Caco-2 (cell line): ENCODE results near the gene PAPPA2. TPM values are rescaled to one million over a fixed set of nuclear protein-coding genes. Genes with fewer than 3 reads are reported as not detected.

Experiments
- BruUV-seq: library from RNA; stranded (reverse); fragments of 400-500 nt; replicated peaks from 2 replicates; lab custom pipeline; 2021; lab: Mats Ljungman, UMichigan
- CTCF ChIA-PET: fragments of 300-600 bp; sonication (Branson Sonifier 250); formaldehyde crosslinking; loops from one replicate; lab custom pipeline; 2022; ENCODE audit warnings: antibody characterized with exemption; lab: Charles Lee
- POLR2A ChIA-PET: fragments of 300-600 bp; sonication (Branson Sonifier 250); formaldehyde crosslinking; loops from one replicate; lab custom pipeline; 2022; ENCODE audit warnings: antibody characterized with exemption; lab: Charles Lee
- DNase-seq, 2 experiments: peaks; one replicate each; pipeline versions ENCODE4 v3.0.0 to v3.0.0-alpha.2; 2020 to 2022
- H3K27me3 ChIP-seq: replicated peaks from 2 replicates; pipeline ENCODE4 v1.6.0; 2011; ENCODE audit warnings: low read length; ENCODE audit not compliant: control insufficient read depth, insufficient read depth
- H3K36me3 ChIP-seq: 2 replicates; pipeline ENCODE4 v1.5.1; 2011; ENCODE audit warnings: low read length; ENCODE audit not compliant: control insufficient read depth, insufficient read depth
- H3K4me1 ChIP-seq: fragments of 250-450 bp; sonication (Bioruptor Pico); 2 replicates; pipeline ENCODE4 v1.5.1; 2020; ENCODE audit warnings: mild to moderate bottlenecking
- H3K4me3 ChIP-seq: 2 replicates; pipeline ENCODE4 v1.5.1; 2011; ENCODE audit warnings: low read depth, mild to moderate bottlenecking, control low read depth, low read length
- H3K9me3 ChIP-seq: fragments of 250-450 bp; sonication (Bioruptor Pico); 2 replicates; pipeline ENCODE4 v1.5.1; 2020; ENCODE audit warnings: mild to moderate bottlenecking, moderate library complexity
- H3K27ac Mint-ChIP-seq: one replicate; pipeline ENCODE4 v1.8.0; 2022; ENCODE audit warnings: mixed read lengths; ENCODE audit not compliant: unreplicated experiment
- H3K27me3 Mint-ChIP-seq: one replicate; pipeline ENCODE4 v1.8.0; 2022; ENCODE audit warnings: mixed read lengths; ENCODE audit not compliant: insufficient read depth, unreplicated experiment
- H3K36me3 Mint-ChIP-seq: one replicate; pipeline ENCODE4 v1.8.0; 2022; ENCODE audit warnings: mild to moderate bottlenecking, mixed read lengths; ENCODE audit not compliant: insufficient read depth, unreplicated experiment
- H3K4me1 Mint-ChIP-seq: one replicate; pipeline ENCODE4 v1.8.0; 2022; ENCODE audit warnings: low read depth, mixed read lengths; ENCODE audit not compliant: unreplicated experiment
- H3K4me3 Mint-ChIP-seq: one replicate; pipeline ENCODE4 v1.8.0; 2022; ENCODE audit warnings: mild to moderate bottlenecking, moderate library complexity, mixed read lengths; ENCODE audit not compliant: unreplicated experiment
- H3K9me3 Mint-ChIP-seq: one replicate; pipeline ENCODE4 v1.8.0; 2022; ENCODE audit warnings: mixed read lengths; ENCODE audit not compliant: unreplicated experiment
- CTCF ChIP-seq, 2 experiments: fragments of 200-600 bp in 1 of 2; IDR thresholded peaks; 1 replicate in 1 of 2; 2 replicates in 1 of 2; pipeline versions ENCODE4 v1.5.1 to v1.8.0; 2011 to 2022; ENCODE audit warnings: antibody characterized with exemption in 1 of 2, control low read depth in 1 of 2, inconsistent platforms in 1 of 2, low read depth in 1 of 2, low read length in 1 of 2, mild to moderate bottlenecking in 1 of 2, moderate library complexity in 1 of 2; ENCODE audit not compliant: insufficient read depth in 1 of 2, severe bottlenecking in 1 of 2, unreplicated experiment in 1 of 2
- intact Hi-C: fragments of 100-400 bp; cut with micrococcal nuclease; formaldehyde crosslinking; loops from one replicate; pipeline ENCODE4 v1.10.0; 2022; ENCODE audit not compliant: unreplicated experiment
- total RNA-seq: library from RNA; stranded (reverse); gene quantifications from 2 replicates; pipeline ENCODE4 v1.2.3, GENCODE V29; 2022

Gene PAPPA2
- total RNA-seq, 1 experiment from 2014 or later, result 0.18 TPM

DNA sequence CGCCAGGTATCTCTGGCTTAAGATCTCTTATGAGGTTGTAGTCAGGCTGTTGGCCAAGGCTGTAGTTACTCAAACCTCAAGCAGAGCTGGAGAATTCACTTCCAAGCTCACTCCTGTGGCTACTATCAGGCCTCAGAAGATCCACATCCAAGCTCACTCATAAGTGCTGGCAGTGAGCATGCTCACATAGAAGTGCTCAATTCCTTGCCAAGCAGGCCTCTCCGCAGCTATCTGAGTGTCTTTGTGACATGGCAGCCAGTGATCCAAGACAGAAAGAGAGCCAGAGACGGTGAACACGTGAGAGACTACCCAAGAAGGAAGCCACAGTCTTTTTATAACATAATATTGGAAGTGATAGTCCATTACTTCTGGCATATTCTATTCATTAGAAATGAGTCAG is 278.2 kb downstream of the PAPPA2 start:
- Histone ChIP-seq H3K4me3 (no peak overlapping the region), H3K9me3 (no peaks in the 10 kb centered on the region), H3K4me1 (no peaks in the 10 kb centered on the region), H3K36me3 (no peaks in the 10 kb centered on the region), H3K27me3 (no peaks in the 10 kb centered on the region)
- Mint-ChIP-seq H3K4me1 (no peaks in the 10 kb centered on the region), H3K27ac (no peak overlapping the region), H3K36me3 (peaks cover 6% of the 10 kb centered on the region), H3K4me3 (no peak overlapping the region), H3K9me3 (no peaks in the 10 kb centered on the region), H3K27me3 (peaks cover 7% of the 10 kb centered on the region)
- intact Hi-C loops, result no loop called here
- BruUV-seq, result no TSS peak
- POLR2A ChIA-PET, result no interaction called here
- CTCF ChIA-PET, result no interaction called here
- TF ChIP-seq CTCF (IDR thresholded peaks at IDR 0.05; ENCODE audit: insufficient read depth in 1 of 2, low read depth in 1 of 2, low read length in 1 of 2, severe bottlenecking in 1 of 2, unreplicated experiment in 1 of 2), result no peak
- DNase-seq, result no peak

DNA sequence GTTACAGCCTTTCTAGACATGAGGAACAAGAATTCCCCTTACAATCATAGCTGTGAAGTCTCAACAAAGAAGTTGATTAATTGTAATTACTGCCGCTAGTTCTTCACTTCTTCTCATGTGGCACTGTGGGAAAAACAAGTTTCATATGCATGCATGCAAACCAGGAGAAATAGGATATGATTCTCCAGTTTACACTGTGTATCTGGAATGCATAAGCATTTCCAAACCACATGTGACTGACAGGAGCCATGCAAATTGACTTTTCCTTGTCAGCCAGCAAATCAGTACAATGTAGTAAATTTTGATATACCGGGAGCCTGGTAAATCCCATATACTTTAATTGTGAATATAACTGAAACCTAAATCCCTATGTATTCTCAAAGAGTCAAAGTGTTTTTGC is 279.3 kb downstream of the PAPPA2 start:
- POLR2A ChIA-PET, result no interaction called here

DNA sequence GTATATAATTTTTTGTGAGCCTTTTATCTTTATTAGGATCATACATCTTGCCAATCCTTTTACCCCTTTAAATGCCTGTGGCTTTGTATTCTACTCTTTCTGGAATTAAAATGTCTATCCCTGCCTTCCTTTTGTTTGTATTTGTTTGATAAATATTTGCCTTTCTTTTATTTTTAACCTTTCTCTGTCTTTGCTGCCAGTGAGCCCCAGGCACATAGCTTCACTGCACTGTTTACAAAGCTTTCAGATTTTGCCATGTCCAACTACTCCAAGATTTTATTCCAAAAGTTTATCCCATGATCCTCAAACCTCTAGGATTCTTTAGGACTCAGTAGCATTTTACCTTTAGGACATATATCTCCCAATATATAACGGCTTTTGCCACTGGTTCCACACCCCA is 281.2 kb downstream of the PAPPA2 start:
- H3K27ac Mint-ChIP-seq, result no peak overlapping the region
- DNase-seq, result no peak
- ChIA-PET POLR2A (no interaction called here), CTCF (no interaction called here)
- no peak overlapping the region for H3K4me3 ChIP-seq
- no peaks in the 10 kb centered on the region for H3K36me3 ChIP-seq
- no peaks in the 10 kb centered on the region for H3K9me3 ChIP-seq
- no peak for TF ChIP-seq CTCF (IDR thresholded peaks at IDR 0.05; ENCODE audit: insufficient read depth in 1 of 2, low read depth in 1 of 2, low read length in 1 of 2, severe bottlenecking in 1 of 2, unreplicated experiment in 1 of 2)
- H3K4me3 Mint-ChIP-seq, result no peak overlapping the region
- intact Hi-C loops, result no loop called here
- no peaks in the 10 kb centered on the region for H3K9me3 Mint-ChIP-seq
- BruUV-seq, result no TSS peak
- no peaks in the 10 kb centered on the region for H3K27me3 ChIP-seq
- no peaks in the 10 kb centered on the region for H3K4me1 ChIP-seq
- H3K4me1 Mint-ChIP-seq, result no peaks in the 10 kb centered on the region
- H3K27me3 Mint-ChIP-seq, result peaks cover 3% of the 10 kb centered on the region
- H3K36me3 Mint-ChIP-seq, result peaks cover under 1% of the 10 kb centered on the region

More for the DNA sequence above, 279.3 kb downstream of the PAPPA2 start:
- no peaks in the 10 kb centered on the region for H3K9me3 ChIP-seq
- CTCF ChIA-PET, result no interaction called here
- intact Hi-C loops, result no loop called here
- H3K4me1 ChIP-seq, result no peaks in the 10 kb centered on the region
- no peak for TF ChIP-seq CTCF (IDR thresholded peaks at IDR 0.05; ENCODE audit: insufficient read depth in 1 of 2, low read depth in 1 of 2, low read length in 1 of 2, severe bottlenecking in 1 of 2, unreplicated experiment in 1 of 2)
- Mint-ChIP-seq H3K36me3 (peaks cover 6% of the 10 kb centered on the region), H3K4me1 (no peaks in the 10 kb centered on the region), H3K4me3 (no peak overlapping the region), H3K27ac (no peak overlapping the region), H3K27me3 (peaks cover 7% of the 10 kb centered on the region), H3K9me3 (no peaks in the 10 kb centered on the region)
- no peak overlapping the region for H3K4me3 ChIP-seq
- H3K36me3 ChIP-seq, result no peaks in the 10 kb centered on the region
- H3K27me3 ChIP-seq, result no peaks in the 10 kb centered on the region
- BruUV-seq, result no TSS peak
- no peak for DNase-seq
